AG20443 (cell line): ENCODE results near the gene PSORS1C1.
"Not testable (repeated sequence)": the region's sequence is repeated elsewhere in the genome, so short reads cannot be mapped to it uniquely, and the experiment has no call there.

Source experiments
- DNase-seq: peaks from one replicate; pipeline ENCODE4 v3.0.0; 2012; ENCODE audit warnings: low spot score, mixed read lengths

Gene PSORS1C1

GRCh38 chr6:31178143-31179041 lies 63.8 kb downstream of the PSORS1C1 start:
- DNase-seq, result no peak

GRCh38 chr6:31179042-31179386 lies 64.4 kb downstream of the PSORS1C1 start:
- no peak for DNase-seq

- no peak for DNase-seq
Observed at GRCh38 chr6:31179896-31180295, 65.3 kb downstream of the PSORS1C1 start.

GRCh38 chr6:31180500-31180899 lies 65.9 kb downstream of the PSORS1C1 start:
- peak; percentile 99 for DNase-seq

- DNase-seq, result not testable (repeated sequence)
Observed at GRCh38 chr6:31183287-31183686, 68.7 kb downstream of the PSORS1C1 start.

- not testable (repeated sequence) for DNase-seq
Observed at GRCh38 chr6:31183859-31184258, 69.3 kb downstream of the PSORS1C1 start.

GRCh38 chr6:31185695-31186051 lies 71.1 kb downstream of the PSORS1C1 start:
- DNase-seq, result not testable (repeated sequence)

- DNase-seq, result no peak
Observed at GRCh38 chr6:31186052-31186734, 71.6 kb downstream of the PSORS1C1 start.

GRCh38 chr6:31187780-31188194 lies 73.2 kb downstream of the PSORS1C1 start:
- no peak for DNase-seq

GRCh38 chr6:31189223-31189622 lies 74.6 kb downstream of the PSORS1C1 start:
- not testable (repeated sequence) for DNase-seq
